GM12891 (cell line): ENCODE results near the gene KRTAP8-1.

Experiments
- PAX5 ChIP-seq: IDR thresholded peaks from 2 replicates; pipeline ENCODE4 v1.6.1; 2011; ENCODE audit warnings: low read length, moderate library complexity, mild to moderate bottlenecking; ENCODE audit not compliant: insufficient read depth, severe bottlenecking
- POLR2A ChIP-seq: IDR thresholded peaks from 2 replicates; pipeline ENCODE4 v1.6.1; 2011; ENCODE audit warnings: low read depth, low read length, control low read depth
- POLR2AphosphoS5 ChIP-seq: IDR thresholded peaks from 2 replicates; pipeline ENCODE4 v1.6.1; 2011; ENCODE audit warnings: low read depth, low read length, control low read depth
- SPI1 ChIP-seq: IDR thresholded peaks from 2 replicates; pipeline ENCODE4 v1.6.1; 2011; ENCODE audit warnings: low read depth, low read length, control low read depth
- TAF1 ChIP-seq: IDR thresholded peaks from 2 replicates; pipeline ENCODE4 v1.6.1; 2011; ENCODE audit warnings: low read depth, low read length, control low read depth

GRCh38 chr21:30800605-30801004, 12.5 kb downstream of the KRTAP8-1 start:
- TF ChIP-seq TAF1 (no peak), POLR2A (no peak), SPI1 (no peak), POLR2AphosphoS5 (no peak), PAX5 (no peak)
